Stimulated activated CD4-positive, alpha-beta T cell treated with anti-CD3 and anti-CD28 coated beads, Interleukin-4, amount 100 ng/mL, for 1 hour (primary cell): ENCODE data around the gene UBE2QL1.

Experiments
- DNase-seq: peaks from one replicate; pipeline ENCODE4 v3.0.0-alpha.2; 2020

UBE2QL1 gene, protein sequence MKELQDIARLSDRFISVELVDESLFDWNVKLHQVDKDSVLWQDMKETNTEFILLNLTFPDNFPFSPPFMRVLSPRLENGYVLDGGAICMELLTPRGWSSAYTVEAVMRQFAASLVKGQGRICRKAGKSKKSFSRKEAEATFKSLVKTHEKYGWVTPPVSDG

DNA sequence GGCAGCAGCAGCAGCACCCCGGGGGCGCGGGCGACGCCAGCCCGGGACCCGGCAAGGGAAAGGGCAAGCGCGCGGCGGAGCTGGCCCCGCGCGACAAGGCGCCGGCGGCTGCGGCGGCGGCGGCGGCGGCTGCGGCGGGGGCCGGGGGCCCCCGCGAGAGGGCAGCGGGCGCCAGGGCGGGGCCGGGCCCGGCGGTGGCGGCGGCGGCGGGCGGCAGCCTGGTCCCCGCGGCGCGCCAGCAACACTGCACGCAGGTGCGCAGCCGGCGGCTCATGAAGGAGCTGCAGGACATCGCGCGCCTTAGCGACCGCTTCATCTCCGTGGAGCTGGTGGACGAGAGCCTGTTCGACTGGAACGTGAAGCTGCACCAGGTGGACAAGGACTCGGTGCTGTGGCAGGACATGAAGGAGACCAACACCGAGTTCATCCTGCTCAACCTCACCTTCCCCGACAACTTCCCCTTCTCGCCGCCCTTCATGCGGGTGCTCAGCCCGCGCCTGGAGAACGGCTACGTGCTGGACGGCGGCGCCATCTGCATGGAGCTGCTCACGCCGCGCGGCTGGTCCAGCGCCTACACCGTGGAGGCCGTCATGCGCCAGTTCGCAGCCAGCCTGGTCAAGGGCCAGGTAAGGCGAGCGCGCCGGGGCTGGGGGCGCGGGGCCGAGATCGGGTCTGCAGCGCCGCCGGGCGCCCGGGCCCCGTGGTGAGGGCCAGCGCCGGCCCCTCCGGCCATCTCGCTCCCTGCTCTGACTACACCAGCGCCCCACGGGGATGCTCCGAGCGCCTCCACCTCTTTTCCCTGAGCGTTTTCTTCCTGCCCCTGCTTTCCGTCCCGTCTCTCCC is at the start of gene UBE2QL1:
TSS of gene UBE2QL1 (plus strand) at position 238 of the 843 bp plus-strand sequence. CDS start at position 273, 35 bp downstream.
- DNase-seq = peak; percentile 12

DNA sequence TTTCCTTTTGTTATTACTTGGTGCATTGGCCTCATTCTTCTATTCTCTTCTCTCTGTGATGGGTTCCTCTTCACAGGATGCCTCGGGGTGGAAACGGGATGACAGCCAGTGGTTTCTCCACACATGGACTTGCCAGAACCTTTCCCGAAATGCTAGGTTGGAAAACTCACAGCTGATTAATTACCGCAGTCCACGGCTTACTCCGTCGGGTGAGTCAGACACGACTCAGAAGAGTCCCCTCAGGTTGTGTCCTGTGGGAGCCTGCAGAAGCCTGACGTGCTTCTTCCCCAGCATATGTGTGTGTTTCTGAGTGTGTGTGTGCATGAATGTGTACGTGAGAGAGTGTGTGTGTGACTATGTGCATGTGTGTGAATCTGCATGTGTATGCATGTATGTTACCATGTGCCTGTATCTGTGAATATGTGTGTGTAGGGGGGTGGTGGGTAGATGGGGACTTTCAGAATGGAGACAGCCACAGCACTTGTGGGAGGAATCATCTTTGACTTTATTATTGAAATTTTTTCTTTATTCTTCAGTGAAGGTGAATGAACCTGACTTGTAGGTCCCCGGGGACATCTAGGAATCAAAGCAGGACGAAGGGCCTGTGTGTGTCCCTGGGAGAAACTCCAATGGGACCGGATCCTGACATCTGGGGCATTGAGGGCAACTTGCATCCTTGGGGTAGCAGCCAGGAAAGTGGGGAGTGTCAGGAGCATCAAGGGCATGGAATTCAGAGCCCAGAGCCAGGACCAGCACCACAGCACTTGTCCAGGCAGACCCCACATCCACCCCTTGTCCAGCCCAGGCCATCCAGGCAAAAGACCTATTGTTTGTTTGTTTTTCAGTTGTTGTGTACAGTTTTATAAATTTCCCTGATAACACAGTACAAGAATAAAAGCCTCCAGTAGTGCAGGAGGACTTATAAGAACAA is 48.4 kb upstream of the UBE2QL1 start:
- no peak for DNase-seq

GRCh38 chr5:6401410-6401809 is 47.2 kb upstream of the UBE2QL1 start:
- DNase-seq = no peak

DNA sequence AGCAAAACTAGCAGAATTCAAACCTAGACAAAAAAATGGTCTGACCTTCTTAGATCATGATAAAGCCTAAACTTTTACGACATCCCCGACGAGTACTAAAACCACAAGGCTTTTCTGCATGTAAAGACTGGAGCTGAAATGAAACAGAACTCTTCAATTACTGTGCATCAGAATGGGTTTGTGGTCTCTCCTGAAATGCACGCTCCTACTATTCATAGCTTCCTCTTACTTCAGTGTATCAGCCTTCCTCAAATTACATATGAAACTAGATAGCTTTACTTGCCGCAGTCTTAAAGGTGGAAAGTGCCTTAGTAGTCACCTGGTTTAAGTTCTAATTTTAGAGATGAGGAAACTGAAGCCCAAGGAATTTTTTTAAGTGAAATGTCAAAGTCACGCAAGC is 45.7 kb upstream of the UBE2QL1 start:
- DNase-seq = no peak

DNA sequence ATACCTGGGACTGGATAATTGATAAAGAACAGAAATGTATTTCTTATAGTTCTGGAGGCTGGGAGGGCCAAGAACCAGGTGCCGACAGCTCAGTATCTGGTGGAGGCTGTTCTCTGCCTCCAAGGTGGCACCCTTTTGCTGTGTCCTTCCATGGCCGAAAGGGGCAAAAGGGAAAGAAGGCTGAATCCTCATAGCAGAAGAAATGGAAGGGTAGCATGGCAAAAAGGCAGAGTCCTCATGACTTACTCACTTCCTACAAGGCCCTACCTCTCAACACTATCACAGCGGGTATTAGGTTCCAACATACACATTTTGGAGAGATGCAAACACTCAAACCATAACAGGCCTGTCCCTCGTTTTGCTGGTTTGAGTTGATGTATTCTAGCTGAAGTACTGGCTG is 45.2 kb upstream of the UBE2QL1 start:
- DNase-seq = no peak

GRCh38 chr5:6404129-6404528 is 44.5 kb upstream of the UBE2QL1 start:
- DNase-seq = no peak

GRCh38 chr5:6405591-6405990 is 43.1 kb upstream of the UBE2QL1 start:
- no peak for DNase-seq

DNA sequence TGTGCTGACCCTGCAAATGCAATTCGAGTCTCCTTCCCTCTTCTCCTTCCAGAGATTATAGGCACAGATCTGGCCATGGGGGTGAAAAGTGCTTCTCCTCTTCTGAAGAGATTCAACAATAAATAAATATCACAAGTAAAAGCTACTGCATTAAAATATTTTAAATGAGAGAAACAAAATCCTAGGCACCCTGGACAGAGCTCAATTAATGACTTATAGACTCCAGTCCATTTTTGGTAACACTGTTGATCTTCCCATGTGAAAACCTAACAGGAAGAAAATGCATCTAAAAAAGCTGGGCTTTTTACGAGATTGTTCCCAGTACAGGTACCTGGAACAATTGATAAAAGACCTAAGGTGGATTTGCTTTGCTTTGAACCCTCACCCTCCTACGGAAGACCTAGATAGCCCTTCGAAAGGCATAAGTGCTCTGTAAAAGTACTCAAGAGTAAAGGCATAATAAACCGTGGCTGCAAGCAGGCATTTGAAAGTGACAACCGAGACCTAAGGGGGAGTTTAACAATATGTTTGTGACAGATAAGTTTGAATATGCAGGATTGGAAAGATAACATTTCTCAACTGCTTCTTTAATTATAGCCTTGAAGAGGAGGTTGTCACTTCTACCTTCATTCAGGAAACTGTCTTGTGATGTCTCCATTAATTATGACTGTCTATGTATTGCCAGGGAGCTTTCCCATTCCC is 41.0 kb upstream of the UBE2QL1 start:
- DNase-seq = no peak

GRCh38 chr5:6408260-6408596 is 40.4 kb upstream of the UBE2QL1 start:
- DNase-seq = no peak

GRCh38 chr5:6408627-6409446 is 39.8 kb upstream of the UBE2QL1 start:
- DNase-seq = no peak

DNA sequence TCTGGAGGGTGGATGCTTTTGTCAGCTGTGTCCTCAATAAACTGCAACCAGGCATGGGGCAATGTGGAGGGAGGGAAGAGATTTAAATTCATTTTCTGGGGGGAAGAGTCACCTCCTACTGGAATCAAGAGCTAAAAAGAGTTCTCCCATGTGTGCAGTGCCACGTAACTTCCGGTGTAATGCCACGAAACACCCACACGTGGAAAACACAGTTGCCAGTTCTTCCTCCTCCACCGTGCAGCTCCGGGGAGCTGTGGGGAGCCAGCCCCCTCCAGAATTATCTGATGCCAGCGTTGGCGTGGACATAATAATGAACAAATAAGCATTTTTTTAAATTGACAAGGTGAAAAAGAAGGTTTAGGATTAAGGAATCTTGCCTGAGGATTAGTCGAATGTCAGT is 38.2 kb upstream of the UBE2QL1 start:
- no peak for DNase-seq

DNA sequence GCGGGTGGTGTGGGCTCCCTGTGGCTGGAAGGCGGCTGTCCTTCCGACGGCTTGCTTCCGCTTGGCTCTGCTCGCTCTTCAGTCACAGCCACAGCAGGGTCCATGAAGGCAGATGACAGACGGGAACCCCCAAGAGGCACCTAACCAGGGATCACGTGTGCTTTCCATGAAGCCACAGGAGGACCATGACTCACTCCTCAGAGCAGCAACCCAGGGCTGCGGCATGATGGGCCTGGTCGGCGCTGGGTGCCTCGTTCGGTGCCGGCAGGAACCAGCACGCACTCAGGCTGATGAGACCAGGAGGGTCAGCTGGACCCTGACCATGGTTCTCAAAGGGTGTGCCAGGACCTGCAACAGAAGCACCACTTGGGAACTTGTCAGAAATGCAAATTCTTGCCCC is 37.5 kb upstream of the UBE2QL1 start:
- no peak for DNase-seq

DNA sequence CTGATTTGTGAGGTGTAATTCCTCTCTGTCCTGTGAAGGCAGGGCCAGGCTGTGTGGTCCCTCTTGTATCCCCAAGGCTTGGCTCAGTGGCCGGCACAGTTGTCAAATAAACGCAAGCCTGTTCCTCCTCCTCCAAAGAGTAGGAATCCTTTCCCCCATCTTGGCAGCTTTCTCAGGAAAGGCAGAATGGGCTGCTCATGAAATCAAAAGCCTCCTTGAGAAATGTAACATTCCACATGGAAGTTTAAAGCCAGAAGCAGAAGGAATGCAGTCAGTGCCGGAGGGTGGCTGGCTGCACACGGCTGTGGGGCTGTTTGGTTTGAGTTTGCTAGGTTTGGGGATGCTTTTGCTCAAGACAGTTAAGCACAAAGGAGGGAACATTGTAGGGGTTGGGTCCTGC is 35.8 kb upstream of the UBE2QL1 start:
- DNase-seq = no peak

DNA sequence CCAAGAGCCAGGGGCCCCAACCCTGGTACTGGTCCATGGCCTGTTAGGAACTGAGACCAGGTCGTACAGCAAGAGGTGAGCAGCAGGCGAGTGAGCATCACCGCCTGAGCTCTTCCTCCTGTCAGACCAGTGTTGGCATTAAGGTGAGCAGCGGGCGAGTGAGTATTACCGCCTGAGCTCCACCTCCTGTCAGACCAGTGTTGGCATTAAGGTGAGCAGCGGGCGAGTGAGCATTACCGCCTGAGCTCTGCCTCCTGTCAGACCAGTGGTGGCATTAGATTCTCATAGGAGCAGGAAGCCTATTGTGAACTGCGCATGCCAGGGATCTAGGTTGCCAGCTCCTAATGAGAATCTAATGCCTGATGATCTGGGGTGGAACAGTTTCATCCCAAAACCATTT is 31.0 kb upstream of the UBE2QL1 start:
- no peak for DNase-seq

DNA sequence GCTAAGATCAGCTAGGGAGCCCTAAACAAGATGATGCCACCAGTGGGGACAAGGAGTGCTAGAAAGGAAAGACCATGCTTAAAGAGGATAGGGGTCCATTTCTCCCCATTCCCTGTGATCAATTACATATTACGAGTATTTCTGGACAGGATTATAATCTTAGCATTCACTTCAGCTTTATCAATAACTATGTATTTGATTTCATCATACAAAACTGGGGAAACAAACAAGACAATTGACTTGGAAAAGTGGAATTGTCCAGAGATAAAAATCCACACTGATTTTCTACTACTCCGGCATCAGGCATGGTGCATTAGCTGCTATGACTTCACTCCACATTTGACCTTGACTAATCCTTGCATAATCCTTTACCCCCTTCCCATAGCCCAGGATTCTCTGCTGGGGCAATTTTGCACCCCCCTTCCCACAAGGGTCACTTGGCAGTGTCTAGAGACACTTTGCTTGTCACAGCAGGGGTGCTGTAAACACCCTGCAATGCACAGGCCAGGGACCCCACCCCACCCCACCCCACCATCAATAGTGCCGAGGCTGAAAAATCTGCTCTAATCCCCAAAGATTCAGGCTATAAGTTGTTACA is 29.9 kb upstream of the UBE2QL1 start:
- DNase-seq = no peak

DNA sequence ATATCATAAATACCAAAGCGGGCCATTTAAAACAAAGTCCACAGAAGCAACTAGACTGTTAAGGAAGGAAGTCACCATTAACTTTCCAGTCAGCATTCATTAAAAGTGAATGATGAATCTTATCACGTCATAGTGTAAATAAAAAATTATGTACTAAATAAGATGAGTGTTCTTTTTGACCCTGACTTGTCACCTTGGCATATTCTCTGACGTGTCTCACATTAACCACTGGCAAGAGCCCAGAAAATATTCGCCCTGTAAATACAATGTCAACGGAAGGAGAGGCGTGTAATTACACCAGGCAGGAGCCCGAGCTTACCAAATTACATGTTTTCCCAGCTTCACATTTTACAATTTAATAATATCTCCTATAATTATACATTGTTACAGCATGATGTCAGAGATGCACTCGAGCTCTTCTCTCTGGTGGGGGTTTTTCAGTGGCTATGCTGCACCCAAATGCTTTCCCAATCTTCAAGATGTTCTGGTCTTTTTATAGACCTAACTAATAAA is 29.3 kb upstream of the UBE2QL1 start:
- DNase-seq = no peak

GRCh38 chr5:6423327-6424109 is 25.1 kb upstream of the UBE2QL1 start:
- DNase-seq = no peak

DNA sequence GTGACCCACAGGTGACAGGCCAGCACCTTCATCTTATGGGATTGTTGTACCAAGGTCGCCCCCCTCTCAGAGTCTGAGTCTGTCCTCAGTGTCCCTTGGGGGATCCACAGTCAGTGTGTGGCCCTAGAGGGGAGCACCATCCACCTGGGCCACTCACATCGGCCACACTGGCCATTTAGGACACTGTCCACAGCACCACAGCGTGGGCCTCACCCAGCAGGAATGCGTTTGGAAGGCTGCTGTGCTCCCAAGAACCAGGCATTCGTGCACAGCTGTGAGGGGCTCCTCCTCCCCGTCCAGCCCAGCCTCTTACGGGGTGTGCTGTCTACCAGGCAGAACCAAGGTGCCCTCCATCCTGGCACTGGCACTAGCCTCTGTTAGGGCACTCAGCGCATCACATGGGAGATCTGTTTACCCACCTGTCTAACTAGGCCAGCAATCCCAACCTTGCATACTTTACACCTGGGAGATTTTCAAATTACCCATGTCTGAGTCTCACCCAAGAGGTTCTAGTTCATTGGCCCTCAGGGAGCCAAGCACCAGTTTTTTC is 24.5 kb upstream of the UBE2QL1 start:
- no peak for DNase-seq

- DNase-seq = no peak
Observed at GRCh38 chr5:6424700-6425099, 24.0 kb upstream of the UBE2QL1 start.

DNA sequence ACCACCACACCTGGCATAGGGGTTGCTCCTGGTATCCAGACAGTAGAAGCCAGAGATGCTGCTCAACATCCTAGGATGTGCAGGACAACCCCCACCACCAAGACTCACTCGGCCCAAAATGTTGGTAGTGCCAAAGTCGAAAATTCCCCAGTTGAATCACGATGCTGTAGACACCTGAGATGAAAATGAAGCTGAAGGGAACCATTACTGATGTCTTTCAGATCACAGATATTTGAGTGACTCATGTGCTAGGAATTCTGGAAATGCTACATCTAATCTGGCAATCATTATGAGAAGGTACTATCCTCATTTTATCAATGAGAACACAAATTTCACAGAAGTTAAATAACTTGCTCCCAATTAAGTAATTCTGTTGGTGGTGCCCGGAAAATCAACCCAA is 21.0 kb upstream of the UBE2QL1 start:
- DNase-seq = no peak
